GM19438 (cell line): ENCODE measurements around the gene CCT5.
"Not testable (repeated sequence)": the region's sequence is repeated elsewhere in the genome, so short reads cannot be mapped to it uniquely, and the experiment has no call there.

Experiments
- ATAC-seq: cut with Tn5 transposase; IDR thresholded peaks from one replicate; pipeline ENCODE4 v1.9.1; 2021; ENCODE audit warnings: low read depth; ENCODE audit not compliant: unreplicated experiment

CCT5 gene

GRCh38 chr5:10275460-10275859 lies 25.4 kb downstream of the CCT5 start:
- ATAC-seq: no peak

- no peak for ATAC-seq
These were observed 25.9 kb downstream of the CCT5 start for GRCh38 chr5:10275991-10276390.

GRCh38 chr5:10276691-10277090 lies 26.6 kb downstream of the CCT5 start:
- ATAC-seq: no peak

- no peak for ATAC-seq
These were observed 27.9 kb downstream of the CCT5 start for GRCh38 chr5:10277773-10278630.

- no peak for ATAC-seq
These were observed 28.7 kb downstream of the CCT5 start for GRCh38 chr5:10278658-10279279.

GRCh38 chr5:10279328-10279727 lies 29.2 kb downstream of the CCT5 start:
- no peak for ATAC-seq

- no peak for ATAC-seq
These were observed 30.0 kb downstream of the CCT5 start for GRCh38 chr5:10279925-10280720.

GRCh38 chr5:10283927-10284635 lies 34.0 kb downstream of the CCT5 start:
- peak; percentile 90 for ATAC-seq

- not testable (repeated sequence) for ATAC-seq
These were observed 35.3 kb downstream of the CCT5 start for GRCh38 chr5:10285362-10285761.

- no peak for ATAC-seq
These were observed 36.2 kb downstream of the CCT5 start for GRCh38 chr5:10286162-10286861.

GRCh38 chr5:10286862-10287227 lies 36.8 kb downstream of the CCT5 start:
- ATAC-seq: no peak

- no peak for ATAC-seq
These were observed 38.6 kb downstream of the CCT5 start for GRCh38 chr5:10288592-10289219.

- ATAC-seq: no peak
These were observed 39.3 kb downstream of the CCT5 start for GRCh38 chr5:10289353-10289752.

GRCh38 chr5:10289991-10290390 lies 39.9 kb downstream of the CCT5 start:
- ATAC-seq: no peak

GRCh38 chr5:10290438-10290837 lies 40.4 kb downstream of the CCT5 start:
- no peak for ATAC-seq

- ATAC-seq: no peak
These were observed 41.7 kb downstream of the CCT5 start for GRCh38 chr5:10291692-10292339.

- ATAC-seq: no peak
These were observed 44.0 kb downstream of the CCT5 start for GRCh38 chr5:10293907-10294662.

- ATAC-seq: no peak
These were observed 45.7 kb downstream of the CCT5 start for GRCh38 chr5:10295619-10296326.
